Caco-2 (cell line): ENCODE measurements around the gene HOXA6. TPM values are rescaled to one million over a fixed set of nuclear protein-coding genes. Genes with fewer than 3 reads are reported as not detected.

Experiments
- BruUV-seq: library from RNA; stranded (reverse); fragments of 400-500 nt; replicated peaks from 2 replicates; lab custom pipeline; 2021; lab: Mats Ljungman, UMichigan
- CTCF ChIA-PET: fragments of 300-600 bp; sonication (Branson Sonifier 250); formaldehyde crosslinking; loops from one replicate; lab custom pipeline; 2022; ENCODE audit warnings: antibody characterized with exemption; lab: Charles Lee
- POLR2A ChIA-PET: fragments of 300-600 bp; sonication (Branson Sonifier 250); formaldehyde crosslinking; loops from one replicate; lab custom pipeline; 2022; ENCODE audit warnings: antibody characterized with exemption; lab: Charles Lee
- DNase-seq, 2 experiments: peaks; one replicate each; pipeline versions ENCODE4 v3.0.0 to v3.0.0-alpha.2; 2020 to 2022
- H3K27me3 ChIP-seq: replicated peaks from 2 replicates; pipeline ENCODE4 v1.6.0; 2011; ENCODE audit warnings: low read length; ENCODE audit not compliant: control insufficient read depth, insufficient read depth
- H3K36me3 ChIP-seq: 2 replicates; pipeline ENCODE4 v1.5.1; 2011; ENCODE audit warnings: low read length; ENCODE audit not compliant: control insufficient read depth, insufficient read depth
- H3K4me1 ChIP-seq: fragments of 250-450 bp; sonication (Bioruptor Pico); 2 replicates; pipeline ENCODE4 v1.5.1; 2020; ENCODE audit warnings: mild to moderate bottlenecking
- H3K4me3 ChIP-seq: 2 replicates; pipeline ENCODE4 v1.5.1; 2011; ENCODE audit warnings: low read depth, mild to moderate bottlenecking, control low read depth, low read length
- H3K9me3 ChIP-seq: fragments of 250-450 bp; sonication (Bioruptor Pico); 2 replicates; pipeline ENCODE4 v1.5.1; 2020; ENCODE audit warnings: mild to moderate bottlenecking, moderate library complexity
- H3K27ac Mint-ChIP-seq: one replicate; pipeline ENCODE4 v1.8.0; 2022; ENCODE audit warnings: mixed read lengths; ENCODE audit not compliant: unreplicated experiment
- H3K27me3 Mint-ChIP-seq: one replicate; pipeline ENCODE4 v1.8.0; 2022; ENCODE audit warnings: mixed read lengths; ENCODE audit not compliant: insufficient read depth, unreplicated experiment
- H3K36me3 Mint-ChIP-seq: one replicate; pipeline ENCODE4 v1.8.0; 2022; ENCODE audit warnings: mild to moderate bottlenecking, mixed read lengths; ENCODE audit not compliant: insufficient read depth, unreplicated experiment
- H3K4me1 Mint-ChIP-seq: one replicate; pipeline ENCODE4 v1.8.0; 2022; ENCODE audit warnings: low read depth, mixed read lengths; ENCODE audit not compliant: unreplicated experiment
- H3K4me3 Mint-ChIP-seq: one replicate; pipeline ENCODE4 v1.8.0; 2022; ENCODE audit warnings: mild to moderate bottlenecking, moderate library complexity, mixed read lengths; ENCODE audit not compliant: unreplicated experiment
- H3K9me3 Mint-ChIP-seq: one replicate; pipeline ENCODE4 v1.8.0; 2022; ENCODE audit warnings: mixed read lengths; ENCODE audit not compliant: unreplicated experiment
- intact Hi-C: fragments of 100-400 bp; cut with micrococcal nuclease; formaldehyde crosslinking; loops from one replicate; pipeline ENCODE4 v1.10.0; 2022; ENCODE audit not compliant: unreplicated experiment
- total RNA-seq: library from RNA; stranded (reverse); gene quantifications from 2 replicates; pipeline ENCODE4 v1.2.3, GENCODE V29; 2022
- TF ChIP-seq, protein P1 (sequence below), 2 experiments: fragments of 200-600 bp in 1 of 2; IDR thresholded peaks; 1 replicate in 1 of 2; 2 replicates in 1 of 2; pipeline versions ENCODE4 v1.5.1 to v1.8.0; 2011 to 2022; ENCODE audit warnings: antibody characterized with exemption in 1 of 2, control low read depth in 1 of 2, inconsistent platforms in 1 of 2, low read depth in 1 of 2, low read length in 1 of 2, mild to moderate bottlenecking in 1 of 2, moderate library complexity in 1 of 2; ENCODE audit not compliant: insufficient read depth in 1 of 2, severe bottlenecking in 1 of 2, unreplicated experiment in 1 of 2

The HOXA6 gene
- total RNA-seq, 1 experiment from 2014 or later: 5.6 TPM

GRCh38 chr7:27179503-27180430, 32.2 kb upstream of the HOXA6 start:
- Mint-ChIP-seq H3K4me3 (peak overlapping the region; percentile 74), H3K27ac (peak overlapping the region; percentile 31), H3K9me3 (no peaks in the 10 kb centered on the region), H3K4me1 (peaks cover 3% of the 10 kb centered on the region), H3K27me3 (peaks cover 2% of the 10 kb centered on the region), H3K36me3 (peaks cover 3% of the 10 kb centered on the region)
- ChIA-PET POLR2A (no interaction called here), CTCF (interaction anchor here (0.6 to 1.7 kb wide), 15 partner anchors 10 to 1229 kb away, joined by 3 to 13 read pairs (median 3); partner anchors contain the start of genes HOXA13, HOXA7, HOXA9 and TAX1BP1)
- Histone ChIP-seq H3K4me1 (peaks cover 12% of the 10 kb centered on the region), H3K27me3 (peaks cover 2% of the 10 kb centered on the region; the same call in 1 of the 2 replicates), H3K9me3 (no peaks in the 10 kb centered on the region), H3K4me3 (peak overlapping the region; percentile 47), H3K36me3 (no peaks in the 10 kb centered on the region)
- no TSS peak for BruUV-seq
- peak; percentile 70 to 84 for DNase-seq
- intact Hi-C loops: no loop called here
- TF ChIP-seq, protein P1, sequence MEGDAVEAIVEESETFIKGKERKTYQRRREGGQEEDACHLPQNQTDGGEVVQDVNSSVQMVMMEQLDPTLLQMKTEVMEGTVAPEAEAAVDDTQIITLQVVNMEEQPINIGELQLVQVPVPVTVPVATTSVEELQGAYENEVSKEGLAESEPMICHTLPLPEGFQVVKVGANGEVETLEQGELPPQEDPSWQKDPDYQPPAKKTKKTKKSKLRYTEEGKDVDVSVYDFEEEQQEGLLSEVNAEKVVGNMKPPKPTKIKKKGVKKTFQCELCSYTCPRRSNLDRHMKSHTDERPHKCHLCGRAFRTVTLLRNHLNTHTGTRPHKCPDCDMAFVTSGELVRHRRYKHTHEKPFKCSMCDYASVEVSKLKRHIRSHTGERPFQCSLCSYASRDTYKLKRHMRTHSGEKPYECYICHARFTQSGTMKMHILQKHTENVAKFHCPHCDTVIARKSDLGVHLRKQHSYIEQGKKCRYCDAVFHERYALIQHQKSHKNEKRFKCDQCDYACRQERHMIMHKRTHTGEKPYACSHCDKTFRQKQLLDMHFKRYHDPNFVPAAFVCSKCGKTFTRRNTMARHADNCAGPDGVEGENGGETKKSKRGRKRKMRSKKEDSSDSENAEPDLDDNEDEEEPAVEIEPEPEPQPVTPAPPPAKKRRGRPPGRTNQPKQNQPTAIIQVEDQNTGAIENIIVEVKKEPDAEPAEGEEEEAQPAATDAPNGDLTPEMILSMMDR (IDR thresholded peaks at IDR 0.05; ENCODE audit: insufficient read depth in 1 of 2, low read depth in 1 of 2, low read length in 1 of 2, severe bottlenecking in 1 of 2, unreplicated experiment in 1 of 2): peak; percentile 92 to 93

- H3K27ac Mint-ChIP-seq: peak overlapping the region; percentile 31
- no peaks in the 10 kb centered on the region for H3K4me1 Mint-ChIP-seq
- H3K27me3 Mint-ChIP-seq: no peaks in the 10 kb centered on the region
- H3K4me3 Mint-ChIP-seq: peak overlapping the region; percentile 74
- H3K4me1 ChIP-seq: peaks cover 11% of the 10 kb centered on the region
- no peaks in the 10 kb centered on the region for H3K36me3 ChIP-seq
- no TSS peak for BruUV-seq
- TF ChIP-seq, protein P1 (IDR thresholded peaks at IDR 0.05; ENCODE audit: insufficient read depth in 1 of 2, low read depth in 1 of 2, low read length in 1 of 2, severe bottlenecking in 1 of 2, unreplicated experiment in 1 of 2): no peak
- no peaks in the 10 kb centered on the region for H3K9me3 Mint-ChIP-seq
- H3K36me3 Mint-ChIP-seq: no peaks in the 10 kb centered on the region
- ChIA-PET POLR2A (no interaction called here), CTCF (interaction anchor here (0.6 to 1.7 kb wide), 9 partner anchors 10 to 1035 kb away, joined by 3 to 13 read pairs (median 3); partner anchors contain the start of genes HOXA9 and TAX1BP1)
- intact Hi-C loops: no loop called here
- peak overlapping the region; percentile 47 for H3K4me3 ChIP-seq
- H3K27me3 ChIP-seq: peaks cover 2% of the 10 kb centered on the region
- no peaks in the 10 kb centered on the region for H3K9me3 ChIP-seq
- DNase-seq: no peak
Measured at GRCh38 chr7:27179030-27179429, 31.5 kb upstream of the HOXA6 start.

GRCh38 chr7:27178366-27178765, 30.8 kb upstream of the HOXA6 start:
- peaks cover 9% of the 10 kb centered on the region for H3K4me1 ChIP-seq
- CTCF ChIA-PET: interaction anchor here (0.6 to 1.7 kb wide), 3 partner anchors 9 to 921 kb away, joined by 3 to 12 read pairs (median 3); no protein-coding TSS in a partner anchor
- intact Hi-C loops: no loop called here
- POLR2A ChIA-PET: no interaction called here
- no peak overlapping the region for H3K27ac Mint-ChIP-seq
- no peaks in the 10 kb centered on the region for H3K4me1 Mint-ChIP-seq
- H3K27me3 Mint-ChIP-seq: no peaks in the 10 kb centered on the region
- no peaks in the 10 kb centered on the region for H3K9me3 ChIP-seq
- TF ChIP-seq, protein P1 (IDR thresholded peaks at IDR 0.05; ENCODE audit: insufficient read depth in 1 of 2, low read depth in 1 of 2, low read length in 1 of 2, severe bottlenecking in 1 of 2, unreplicated experiment in 1 of 2): no peak
- no peak overlapping the region for H3K4me3 Mint-ChIP-seq
- H3K36me3 Mint-ChIP-seq: no peaks in the 10 kb centered on the region
- no peaks in the 10 kb centered on the region for H3K9me3 Mint-ChIP-seq
- no peaks in the 10 kb centered on the region for H3K36me3 ChIP-seq
- no TSS peak for BruUV-seq
- no peak for DNase-seq
- H3K27me3 ChIP-seq: peaks cover 2% of the 10 kb centered on the region
- H3K4me3 ChIP-seq: no peak overlapping the region
